ENCODE data around the gene CARTPT. TPM values are rescaled to one million over a fixed set of nuclear protein-coding genes. Genes with fewer than 3 reads are reported as not detected.

The CARTPT gene
- total RNA-seq, 1 donor from 2014 or later, result not detected

GRCh38 chr5:71699233-71699632 is 19.8 kb upstream of the CARTPT start:
- H3K36me3 ChIP-seq, result no peaks in the 10 kb centered on the region
- peaks cover 27% of the 10 kb centered on the region for H3K27me3 ChIP-seq (ENCODE audit: low read depth)
- peaks cover 7% of the 10 kb centered on the region for H3K4me1 ChIP-seq
- no peak for DNase-seq
- TF ChIP-seq CTCF (IDR thresholded peaks at IDR 0.05; ENCODE audit: borderline replicate concordance), result no peak
- intact Hi-C loops (cut with micrococcal nuclease), result no loop called here
- no peaks in the 10 kb centered on the region for H3K9me3 ChIP-seq (replicated peaks)
- no peak overlapping the region for H3K4me3 ChIP-seq
- no peak overlapping the region for H3K27ac ChIP-seq (replicated peaks)

- Histone ChIP-seq H3K27me3 (ENCODE audit: low read depth) (peaks cover 27% of the 10 kb centered on the region), H3K27ac (replicated peaks) (no peak overlapping the region), H3K36me3 (no peaks in the 10 kb centered on the region), H3K9me3 (replicated peaks) (no peaks in the 10 kb centered on the region), H3K4me1 (peaks cover 7% of the 10 kb centered on the region), H3K4me3 (no peak overlapping the region)
- intact Hi-C loops (cut with micrococcal nuclease), result no loop called here
- no peak for DNase-seq
- TF ChIP-seq CTCF (IDR thresholded peaks at IDR 0.05; ENCODE audit: borderline replicate concordance), result no peak
These were observed 19.3 kb upstream of the CARTPT start for GRCh38 chr5:71699751-71700150.

- TF ChIP-seq CTCF (IDR thresholded peaks at IDR 0.05; ENCODE audit: borderline replicate concordance), result no peak
- no peak overlapping the region for H3K4me3 ChIP-seq
- intact Hi-C loops (cut with micrococcal nuclease), result no loop called here
These were observed 18.3 kb upstream of the CARTPT start for GRCh38 chr5:71700803-71701202.

GRCh38 chr5:71701407-71701806 is 17.7 kb upstream of the CARTPT start:
- intact Hi-C loops (cut with micrococcal nuclease), result no loop called here

More at GRCh38 chr5:71700803-71701202, 18.3 kb upstream of the CARTPT start:
- no peaks in the 10 kb centered on the region for H3K9me3 ChIP-seq (replicated peaks)
- H3K36me3 ChIP-seq, result no peaks in the 10 kb centered on the region
- peaks cover 7% of the 10 kb centered on the region for H3K4me1 ChIP-seq
- H3K27me3 ChIP-seq (ENCODE audit: low read depth), result peaks cover 36% of the 10 kb centered on the region
- no peak overlapping the region for H3K27ac ChIP-seq (replicated peaks)
- no peak for DNase-seq

GRCh38 chr5:71703941-71704340 is 15.1 kb upstream of the CARTPT start:
- intact Hi-C loops (cut with micrococcal nuclease), result no loop called here
- Histone ChIP-seq H3K4me1 (no peaks in the 10 kb centered on the region), H3K27ac (replicated peaks) (no peak overlapping the region), H3K36me3 (no peaks in the 10 kb centered on the region), H3K27me3 (ENCODE audit: low read depth) (peaks cover 58% of the 10 kb centered on the region), H3K4me3 (no peak overlapping the region), H3K9me3 (replicated peaks) (no peaks in the 10 kb centered on the region)
- no peak for TF ChIP-seq CTCF (IDR thresholded peaks at IDR 0.05; ENCODE audit: borderline replicate concordance)
- DNase-seq, result no peak

More at GRCh38 chr5:71701407-71701806, 17.7 kb upstream of the CARTPT start:
- Histone ChIP-seq H3K4me1 (peaks cover 7% of the 10 kb centered on the region), H3K27ac (replicated peaks) (no peak overlapping the region), H3K27me3 (ENCODE audit: low read depth) (peaks cover 42% of the 10 kb centered on the region), H3K9me3 (replicated peaks) (no peaks in the 10 kb centered on the region), H3K36me3 (no peaks in the 10 kb centered on the region), H3K4me3 (no peak overlapping the region)
- no peak for TF ChIP-seq CTCF (IDR thresholded peaks at IDR 0.05; ENCODE audit: borderline replicate concordance)
- DNase-seq, result no peak

GRCh38 chr5:71705421-71705820 is 13.7 kb upstream of the CARTPT start:
- H3K27ac ChIP-seq (replicated peaks), result no peak overlapping the region
- TF ChIP-seq CTCF (IDR thresholded peaks at IDR 0.05; ENCODE audit: borderline replicate concordance), result no peak
- no peaks in the 10 kb centered on the region for H3K4me1 ChIP-seq
- H3K36me3 ChIP-seq, result no peaks in the 10 kb centered on the region
- DNase-seq, result no peak
- H3K27me3 ChIP-seq (ENCODE audit: low read depth), result peaks cover 62% of the 10 kb centered on the region
- intact Hi-C loops (cut with micrococcal nuclease), result no loop called here
- H3K9me3 ChIP-seq (replicated peaks), result no peaks in the 10 kb centered on the region
- H3K4me3 ChIP-seq, result no peak overlapping the region

All from left ventricle myocardium inferior (tissue), 1 donor.